Muscle layer of duodenum (tissue), 2 donors: ENCODE data around the gene PSMD3.
A peak's percentile ranks its signal among the peaks of the same experiment; 100 is the strongest.

Source experiments
- H3K27ac ChIP-seq: one replicate; pipeline ENCODE4 v1.7.0; 2013; ENCODE audit warnings: mild to moderate bottlenecking, low read length
- H3K27me3 ChIP-seq: one replicate; pipeline ENCODE4 v1.7.0; 2013; ENCODE audit warnings: low read depth, mild to moderate bottlenecking, control low read depth, low read length
- H3K36me3 ChIP-seq, 2 donors: one replicate each; pipeline ENCODE4 v1.7.0; 2013; ENCODE audit warnings: low read length in 2 of 2, control low read depth in 1 of 2, mild to moderate bottlenecking in 1 of 2; ENCODE audit not compliant: insufficient read depth in 2 of 2, control insufficient read depth in 1 of 2
- H3K4me1 ChIP-seq, 2 donors: one replicate each; pipeline ENCODE4 v1.7.0; 2013; ENCODE audit warnings: low read length in 2 of 2, mild to moderate bottlenecking in 2 of 2, control low read depth in 1 of 2, moderate library complexity in 1 of 2; ENCODE audit not compliant: insufficient read depth in 2 of 2, control insufficient read depth in 1 of 2
- H3K4me3 ChIP-seq, 2 donors: one replicate each; pipeline ENCODE4 v1.7.0; 2013; ENCODE audit warnings: low read length in 2 of 2, low read depth in 1 of 2, mild to moderate bottlenecking in 1 of 2
- H3K9me3 ChIP-seq, 2 donors: one replicate each; pipeline ENCODE4 v1.7.0; 2013; ENCODE audit warnings: low read length in 2 of 2, control low read depth in 1 of 2, mild to moderate bottlenecking in 1 of 2; ENCODE audit not compliant: control insufficient read depth in 1 of 2
- donor health status: healthy.

PSMD3 gene

DNA sequence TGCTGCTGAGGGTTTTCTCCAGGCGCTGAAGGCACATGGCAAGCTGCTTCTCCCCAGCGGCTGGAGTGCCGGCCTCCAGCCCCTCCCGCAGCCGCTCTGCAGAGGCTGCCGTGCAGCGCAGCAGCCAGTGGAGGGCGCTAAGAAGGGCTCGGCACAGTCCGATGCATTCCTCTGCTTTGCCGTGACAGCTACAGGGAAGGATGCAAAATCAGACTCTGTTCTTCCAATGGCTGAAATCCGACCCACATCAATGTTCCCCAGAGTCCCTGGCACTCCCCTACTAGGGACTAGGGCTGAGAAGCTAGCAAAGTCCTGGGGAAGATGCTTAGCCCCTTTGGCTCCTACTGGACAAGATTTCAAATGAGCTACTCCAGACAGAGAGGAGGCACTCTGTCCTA lies 54.6 kb downstream of the PSMD3 start:
- no peaks in the 10 kb centered on the region for H3K27me3 ChIP-seq
- H3K4me3 ChIP-seq = no peak overlapping the region
- H3K36me3 ChIP-seq = peaks cover 31 to 36% of the 10 kb centered on the region in 2 donors
- peaks cover 8 to 45% of the 10 kb centered on the region in 2 donors for H3K4me1 ChIP-seq
- no peaks in the 10 kb centered on the region for H3K9me3 ChIP-seq
- no peak overlapping the region for H3K27ac ChIP-seq

DNA sequence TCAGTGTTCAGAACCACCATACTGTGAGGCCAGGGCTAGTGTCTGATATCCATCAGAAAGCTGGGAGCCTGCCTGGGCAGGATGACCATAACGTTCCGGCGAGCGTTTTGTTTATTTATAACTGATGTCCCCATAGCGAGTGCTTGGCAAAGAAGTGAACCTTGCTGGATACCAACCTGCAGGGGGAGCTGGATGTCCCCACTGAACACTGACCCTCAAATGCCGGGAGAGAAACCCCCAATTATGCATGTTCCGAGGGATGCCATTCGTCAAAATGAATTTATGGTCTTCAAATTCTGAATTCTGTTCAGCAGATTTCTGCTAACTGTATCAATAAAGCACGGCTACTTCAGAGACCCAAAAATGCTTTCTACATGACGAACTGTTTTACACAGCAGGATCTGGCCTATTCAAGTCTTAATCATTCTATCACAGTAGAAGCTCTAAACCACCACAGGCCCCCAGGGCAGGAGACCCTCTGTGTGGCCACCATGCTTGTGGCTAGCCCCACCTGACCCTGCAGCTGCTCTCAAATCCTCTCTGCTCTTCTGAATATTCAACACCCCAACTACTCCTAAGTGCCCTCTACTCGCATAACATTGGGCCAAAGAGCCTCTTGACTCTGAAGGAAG lies 58.4 kb downstream of the PSMD3 start:
- peaks cover 6 to 12% of the 10 kb centered on the region in 2 donors for H3K36me3 ChIP-seq
- peaks cover 8 to 22% of the 10 kb centered on the region in 2 donors for H3K4me1 ChIP-seq
- H3K27me3 ChIP-seq = no peaks in the 10 kb centered on the region
- H3K9me3 ChIP-seq = no peaks in the 10 kb centered on the region
- no peak overlapping the region for H3K4me3 ChIP-seq
- H3K27ac ChIP-seq = peak overlapping the region; percentile 37

DNA sequence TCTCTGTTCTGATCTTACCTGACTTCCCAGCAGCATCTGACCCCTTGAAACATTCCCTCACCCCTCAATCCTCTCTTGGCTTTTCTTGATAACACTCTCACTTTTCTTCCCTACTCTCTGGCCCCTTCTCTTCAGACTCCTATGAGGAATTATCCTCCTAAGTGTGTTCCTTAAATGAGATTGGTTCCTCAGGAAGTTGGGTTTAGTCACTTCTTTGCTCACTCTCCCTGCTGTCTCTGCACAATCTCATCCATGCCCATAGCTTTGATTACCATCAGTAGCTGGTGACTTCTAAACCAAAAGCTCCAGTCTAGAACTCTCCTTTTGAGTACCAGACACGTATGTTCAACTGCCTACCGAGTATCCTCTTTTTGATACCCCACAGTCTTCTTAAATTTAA lies 60.6 kb downstream of the PSMD3 start:
- peaks cover 0 to 14% of the 10 kb centered on the region in 2 donors for H3K36me3 ChIP-seq
- H3K27ac ChIP-seq = no peak overlapping the region
- H3K27me3 ChIP-seq = no peaks in the 10 kb centered on the region
- H3K4me3 ChIP-seq = no peak overlapping the region
- H3K9me3 ChIP-seq = no peaks in the 10 kb centered on the region
- peaks cover 8 to 10% of the 10 kb centered on the region in 2 donors for H3K4me1 ChIP-seq
